ENCODE results near the gene PDE6B.

DNA sequence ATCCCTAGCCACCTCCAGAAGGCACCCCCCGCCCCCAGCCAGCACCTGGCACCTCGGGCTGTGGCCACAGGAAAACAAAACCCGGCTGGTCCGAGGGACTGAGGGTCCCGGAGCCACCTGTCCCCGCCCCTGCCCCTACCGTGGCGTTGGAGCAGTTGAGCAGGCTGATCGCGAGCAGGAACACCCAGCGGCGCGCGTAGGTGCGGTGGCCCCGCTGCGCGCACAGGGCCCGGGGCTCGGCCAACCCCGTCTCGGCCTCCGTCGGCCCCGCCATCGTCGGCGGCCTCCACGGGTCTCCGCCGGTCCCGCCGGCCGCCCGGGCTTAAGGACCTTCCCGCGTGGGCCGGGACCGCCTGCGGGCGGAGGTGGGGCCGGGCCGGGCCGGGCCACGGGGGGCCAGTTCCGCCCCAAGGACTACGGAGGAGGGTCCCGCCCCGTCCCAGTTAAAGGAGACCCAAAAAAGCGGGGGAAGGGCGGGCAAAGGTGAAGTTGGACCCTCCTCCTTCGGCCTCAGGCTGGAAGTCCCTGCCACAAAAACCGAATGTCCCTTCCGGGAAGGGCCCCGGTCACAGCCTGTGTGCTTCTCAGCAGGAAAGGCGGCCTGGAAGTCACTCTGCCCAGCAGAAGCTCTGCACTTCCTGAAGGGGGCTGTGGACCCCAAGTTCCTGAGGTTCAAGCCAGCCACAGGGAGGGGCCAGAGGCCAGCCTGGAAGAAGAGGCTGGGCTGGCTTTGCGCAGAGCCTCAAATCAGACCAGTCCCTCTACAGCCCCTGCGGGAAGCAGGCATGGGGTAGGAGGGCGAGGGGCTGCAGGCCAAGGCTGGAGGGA is 63.7 kb downstream of the PDE6B start, which contains the start of gene SLC49A3:
- TF ChIP-seq, protein P1, sequence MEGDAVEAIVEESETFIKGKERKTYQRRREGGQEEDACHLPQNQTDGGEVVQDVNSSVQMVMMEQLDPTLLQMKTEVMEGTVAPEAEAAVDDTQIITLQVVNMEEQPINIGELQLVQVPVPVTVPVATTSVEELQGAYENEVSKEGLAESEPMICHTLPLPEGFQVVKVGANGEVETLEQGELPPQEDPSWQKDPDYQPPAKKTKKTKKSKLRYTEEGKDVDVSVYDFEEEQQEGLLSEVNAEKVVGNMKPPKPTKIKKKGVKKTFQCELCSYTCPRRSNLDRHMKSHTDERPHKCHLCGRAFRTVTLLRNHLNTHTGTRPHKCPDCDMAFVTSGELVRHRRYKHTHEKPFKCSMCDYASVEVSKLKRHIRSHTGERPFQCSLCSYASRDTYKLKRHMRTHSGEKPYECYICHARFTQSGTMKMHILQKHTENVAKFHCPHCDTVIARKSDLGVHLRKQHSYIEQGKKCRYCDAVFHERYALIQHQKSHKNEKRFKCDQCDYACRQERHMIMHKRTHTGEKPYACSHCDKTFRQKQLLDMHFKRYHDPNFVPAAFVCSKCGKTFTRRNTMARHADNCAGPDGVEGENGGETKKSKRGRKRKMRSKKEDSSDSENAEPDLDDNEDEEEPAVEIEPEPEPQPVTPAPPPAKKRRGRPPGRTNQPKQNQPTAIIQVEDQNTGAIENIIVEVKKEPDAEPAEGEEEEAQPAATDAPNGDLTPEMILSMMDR (IDR thresholded peaks at IDR 0.05): no peak
- TF ChIP-seq POLR2A (IDR thresholded peaks at IDR 0.05; ENCODE audit: low read depth) (no peak), POLR2AphosphoS5 (IDR thresholded peaks at IDR 0.05) (no peak)

All from esophagus muscularis mucosa (tissue), 3 donors.